H4 (cell line): Measurements from ENCODE around the gene DSCAM. TPM values are rescaled to one million over a fixed set of nuclear protein-coding genes. Genes with fewer than 3 reads are reported as not detected.

Experiments
- DNase-seq: peaks from one replicate; pipeline ENCODE4 v3.0.0-alpha.2; 2015; ENCODE audit warnings: low spot score
- total RNA-seq: library from RNA; depleted of rRNA; stranded (reverse); fragments of >200 nt; shearing (Covaris generic); gene quantifications from 2 replicates; pipeline ENCODE4 v1.2.3, GENCODE V29; 2014

The DSCAM gene
- total RNA-seq, 1 experiment from 2014 or later: 0.02 TPM

DNA sequence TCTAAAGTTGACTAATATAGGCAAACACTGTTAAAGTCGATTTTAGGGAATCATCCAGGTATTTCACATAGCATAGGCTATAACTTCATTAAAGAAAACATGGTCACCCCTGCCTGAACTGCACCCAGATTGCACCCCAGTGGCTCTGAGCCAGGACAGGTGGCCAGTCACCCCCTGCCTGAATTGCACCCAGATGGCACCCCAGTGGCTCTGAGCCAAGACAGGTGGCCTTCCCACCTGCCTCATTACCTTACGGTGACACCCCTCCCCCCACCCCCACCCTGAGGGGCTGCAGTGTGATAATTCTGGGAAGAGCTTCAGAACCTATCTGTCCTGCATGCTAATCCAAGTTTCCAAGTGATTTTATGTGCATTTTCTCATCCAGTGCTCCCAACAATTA lies 78.9 kb downstream of the DSCAM start:
- no peak for DNase-seq

DNA sequence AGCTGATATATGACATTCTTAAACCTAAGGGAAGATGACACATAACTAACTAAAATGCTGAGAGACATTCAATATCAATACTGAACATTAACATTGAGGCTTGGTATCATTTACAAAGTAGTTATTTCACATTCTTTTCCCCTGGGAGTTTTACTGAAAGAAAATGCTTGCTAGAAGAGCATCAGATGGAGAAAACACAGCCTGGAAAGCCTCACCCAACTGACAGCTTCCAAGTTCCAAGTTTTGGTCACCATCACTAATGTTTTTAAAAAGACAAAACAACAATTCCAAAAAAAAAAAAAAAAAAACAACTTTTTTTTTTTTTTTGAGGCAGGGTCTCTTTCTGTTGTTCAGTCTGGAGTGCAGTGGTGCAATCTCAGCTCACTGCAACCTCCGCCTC lies 80.6 kb downstream of the DSCAM start:
- DNase-seq: no peak

DNA sequence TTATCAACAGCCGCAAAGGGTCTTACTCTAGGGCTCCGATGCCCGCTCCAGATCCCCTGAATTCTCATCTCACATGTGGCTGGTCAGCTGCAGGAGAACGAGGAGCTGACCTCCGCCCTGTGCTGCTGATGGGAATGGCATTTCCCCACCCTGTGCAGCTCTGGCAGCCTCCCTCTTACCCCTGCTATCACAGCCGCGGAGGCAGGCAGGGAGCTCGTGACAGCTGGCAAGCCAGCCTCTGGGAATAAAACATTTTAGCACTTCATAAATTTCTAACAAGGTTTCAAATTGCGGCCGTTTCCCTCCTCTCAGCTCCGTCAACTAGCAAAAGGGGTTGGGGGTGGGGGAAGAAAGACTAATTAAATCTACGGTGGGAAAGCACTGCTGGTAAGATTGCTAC lies 81.1 kb downstream of the DSCAM start:
- DNase-seq: no peak

DNA sequence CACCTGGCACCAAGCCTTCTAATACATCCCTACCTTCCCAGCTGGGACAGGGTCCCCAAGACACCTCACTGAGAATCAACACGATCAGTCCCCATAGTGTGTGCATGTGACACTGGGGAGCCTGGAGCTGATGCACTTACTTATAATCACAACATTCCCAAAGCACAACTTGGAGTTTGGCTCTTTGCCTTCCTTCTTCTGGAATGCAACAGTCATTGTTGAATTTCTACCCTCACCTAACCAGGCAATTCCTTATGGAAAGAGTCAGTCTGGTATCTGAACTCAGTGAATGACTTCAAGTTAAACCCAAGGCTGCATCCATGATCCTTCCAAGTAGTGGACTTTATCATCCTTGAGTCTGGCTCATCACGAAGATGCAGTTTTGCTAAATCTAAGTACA lies 86.1 kb downstream of the DSCAM start:
- no peak for DNase-seq

DNA sequence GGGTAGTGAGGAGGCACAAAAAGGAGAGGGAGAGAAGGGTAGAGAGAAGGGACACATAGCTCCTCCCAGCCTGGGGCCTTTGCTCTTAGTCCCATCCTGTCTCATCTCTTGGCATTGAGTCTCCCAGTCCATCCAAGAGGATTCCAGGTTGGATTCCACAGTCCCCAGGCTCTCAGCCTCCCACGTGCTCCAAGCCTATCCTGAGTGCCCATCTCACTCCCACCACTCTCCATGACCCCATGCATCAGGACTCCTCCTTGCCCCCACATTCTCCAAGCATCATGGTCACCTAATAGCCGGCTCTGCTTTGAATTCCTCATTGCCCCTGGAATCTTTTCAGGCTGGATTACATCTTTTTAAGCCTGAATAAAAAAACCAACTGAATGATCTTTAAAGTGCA lies 87.9 kb downstream of the DSCAM start:
- DNase-seq: no peak

DNA sequence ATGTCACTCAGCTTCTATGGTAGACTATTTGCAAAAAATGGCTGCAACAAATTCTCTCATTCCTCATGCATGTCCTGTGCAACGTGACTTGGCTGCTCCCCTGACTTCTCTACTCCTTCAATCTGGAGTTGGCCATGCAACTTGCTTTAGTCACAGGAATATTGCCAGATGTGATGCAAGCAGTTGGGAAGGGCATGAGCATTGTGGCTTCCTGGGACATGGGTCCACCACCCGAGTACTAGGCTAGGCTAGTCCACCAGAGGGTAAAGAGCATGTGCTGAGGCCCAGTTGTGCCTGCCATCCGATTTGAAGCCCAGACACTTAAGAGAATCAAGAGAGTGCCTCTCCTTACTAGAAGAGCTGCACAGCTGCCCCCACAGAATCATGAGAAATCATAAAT lies 89.6 kb downstream of the DSCAM start:
- DNase-seq: no peak

DNA sequence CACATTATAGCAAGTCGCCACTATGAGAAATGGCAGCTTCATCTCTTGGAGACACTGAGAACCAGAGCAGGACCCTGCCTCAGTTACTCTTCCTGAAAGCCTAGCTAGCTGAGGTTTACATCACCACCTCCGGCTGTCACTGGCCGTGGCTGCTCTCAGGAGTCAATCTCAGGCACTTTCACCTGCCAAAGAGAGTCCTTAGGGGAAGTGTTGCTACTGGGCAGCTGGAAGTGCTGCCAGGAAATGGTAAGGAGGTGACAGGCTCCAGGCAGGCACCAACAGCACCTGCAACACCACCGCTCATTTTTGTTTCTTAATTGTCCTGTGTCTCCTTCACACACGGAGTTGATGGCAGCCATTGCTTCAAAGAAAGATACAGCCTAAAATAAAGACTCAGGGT lies 92.5 kb downstream of the DSCAM start:
- no peak for DNase-seq

DNA sequence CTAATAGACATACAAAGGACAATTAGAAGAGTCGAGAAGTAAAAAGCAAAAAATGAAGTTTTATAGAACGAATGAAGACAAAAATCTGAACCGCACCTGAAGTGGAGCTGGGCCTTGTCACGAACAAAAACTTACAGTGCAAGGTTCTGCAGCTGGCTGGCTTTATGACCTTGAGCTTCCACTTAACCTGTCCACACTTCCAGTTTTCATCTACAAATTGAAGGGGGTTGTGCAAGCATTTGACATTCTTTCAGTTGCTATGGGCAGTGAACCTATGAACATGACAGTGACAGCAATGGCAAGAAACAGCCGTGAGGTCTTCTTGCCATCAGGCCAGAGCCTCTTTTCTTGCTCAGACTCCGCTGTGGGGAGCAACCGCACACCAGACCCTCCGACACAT lies 93.2 kb downstream of the DSCAM start:
- no peak for DNase-seq

DNA sequence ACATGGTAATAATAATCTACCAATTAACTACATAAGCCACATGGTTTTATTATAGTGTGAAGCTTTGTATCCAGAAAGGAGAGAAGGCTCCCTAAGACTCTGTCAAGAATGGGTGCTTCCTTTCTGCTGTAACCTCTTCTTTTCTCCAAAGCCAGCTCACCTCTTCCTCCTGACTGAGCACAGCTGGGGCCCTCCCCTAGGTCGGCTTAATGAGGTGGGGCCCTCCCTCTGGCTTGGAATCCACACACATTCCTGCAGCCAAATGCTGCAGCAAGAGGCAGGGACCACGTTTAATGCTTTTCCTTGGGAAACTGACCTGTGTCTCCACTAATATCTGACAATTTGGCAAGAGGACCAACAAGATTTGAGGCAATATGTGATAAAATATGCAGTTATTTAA lies 94.8 kb downstream of the DSCAM start:
- DNase-seq: no peak

DNA sequence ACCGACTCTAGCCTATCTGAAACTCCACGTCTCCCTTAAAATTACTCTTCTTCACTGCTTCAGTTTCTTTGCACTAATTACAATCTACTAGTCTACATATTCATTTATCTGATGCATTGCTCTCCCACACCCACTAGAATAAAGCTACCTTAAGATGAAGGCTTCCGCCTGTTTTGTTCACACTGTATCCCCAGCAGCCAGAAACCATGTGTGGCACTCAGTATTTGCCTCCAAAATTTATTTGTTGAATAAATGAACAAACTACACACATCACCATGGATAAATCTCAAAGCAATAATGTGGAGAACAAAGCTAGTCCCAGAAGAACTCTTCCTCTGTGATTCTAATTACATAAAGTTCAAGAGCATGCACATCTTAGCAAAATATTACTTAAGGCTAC lies 95.7 kb downstream of the DSCAM start:
- no peak for DNase-seq

DNA sequence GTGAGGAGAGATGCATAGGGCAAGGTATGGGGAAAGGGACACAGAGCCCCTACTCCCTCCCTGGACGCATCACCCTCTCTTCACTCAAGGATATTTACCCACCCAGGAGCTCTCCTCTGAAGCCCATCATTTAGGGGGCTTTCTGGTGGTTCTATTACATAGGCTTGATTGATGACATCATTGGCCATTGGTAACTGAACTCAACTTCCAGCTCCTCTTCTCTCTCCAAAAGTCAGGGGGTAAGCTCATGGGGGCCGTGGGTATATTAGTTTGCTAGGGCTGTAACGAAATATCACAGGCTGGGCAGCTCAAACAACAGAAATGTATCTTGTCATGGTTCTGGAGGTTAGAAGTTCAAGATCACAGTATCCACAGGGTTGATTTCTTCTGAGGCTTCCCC lies 110.8 kb downstream of the DSCAM start:
- DNase-seq: no peak

DNA sequence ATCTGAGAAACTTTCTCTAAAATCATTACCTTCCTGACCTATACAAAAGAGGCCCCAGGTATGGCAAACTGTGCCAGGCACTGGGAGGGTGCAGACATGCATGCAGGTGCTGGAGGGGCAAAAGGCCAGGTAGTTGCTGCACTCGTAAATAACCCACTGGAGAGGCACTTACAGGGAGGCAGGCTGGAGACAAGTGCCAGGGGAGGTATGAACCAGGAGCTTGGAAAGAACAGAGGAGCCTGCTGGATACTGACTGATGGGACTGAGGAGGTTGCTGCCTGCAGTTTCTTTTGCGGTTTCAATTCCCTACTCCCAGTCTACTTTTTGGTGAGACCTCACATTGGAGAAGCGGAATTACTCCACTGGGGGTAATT lies 113.9 kb downstream of the DSCAM start:
- no peak for DNase-seq

DNA sequence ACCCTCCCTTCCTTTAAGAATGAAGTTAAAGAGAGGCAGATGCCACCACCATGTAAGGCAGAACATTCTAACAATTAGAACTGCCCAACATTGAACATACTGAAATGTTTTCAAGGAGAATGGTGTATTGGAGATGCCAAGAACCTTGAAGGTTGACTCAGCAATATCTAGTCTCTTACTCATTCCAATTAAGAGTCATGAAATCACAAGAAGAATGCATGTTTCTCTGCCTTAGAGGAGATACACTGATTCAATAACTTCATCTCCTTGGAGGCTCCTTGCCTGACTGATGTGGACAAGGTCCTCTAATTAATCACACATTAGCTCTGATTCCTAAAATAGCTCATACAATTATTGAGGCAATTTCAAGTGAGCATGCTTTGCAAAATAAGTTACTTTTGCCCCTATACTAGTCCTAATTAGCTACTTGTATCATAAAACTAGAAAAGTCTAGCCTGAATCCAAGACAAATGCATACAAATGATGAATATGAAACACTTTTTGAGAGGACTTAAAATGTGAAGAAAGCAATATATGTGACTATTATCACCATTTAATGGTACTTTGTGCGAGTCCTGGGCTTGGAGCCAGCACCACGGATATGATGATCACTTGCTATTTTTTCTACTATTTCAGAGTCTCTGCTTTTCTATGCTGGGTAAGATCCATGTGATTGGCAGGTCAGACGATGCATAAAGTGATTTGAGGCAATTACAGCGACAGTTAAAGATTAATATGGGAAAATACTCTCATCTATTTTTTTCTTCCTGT lies 114.5 kb downstream of the DSCAM start:
- DNase-seq: no peak

DNA sequence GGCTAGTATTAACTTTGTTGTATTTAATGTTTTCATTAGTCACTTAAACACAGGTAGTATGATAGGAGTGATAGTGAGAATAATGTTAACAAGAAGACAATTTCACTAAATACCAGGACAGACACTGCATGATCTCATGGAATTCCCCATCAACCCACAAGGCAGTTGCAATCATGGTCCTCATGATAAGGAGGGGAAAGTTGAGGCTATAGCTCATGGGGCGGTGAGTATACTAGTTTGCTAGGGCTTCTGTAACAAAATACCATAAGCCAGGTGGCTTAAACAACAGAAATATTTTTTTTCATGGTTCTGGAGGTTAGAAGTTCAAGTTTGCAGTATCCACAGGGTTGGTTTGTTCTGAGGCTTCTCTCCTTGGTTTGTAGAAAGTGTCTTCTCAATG lies 115.8 kb downstream of the DSCAM start:
- no peak for DNase-seq

DNA sequence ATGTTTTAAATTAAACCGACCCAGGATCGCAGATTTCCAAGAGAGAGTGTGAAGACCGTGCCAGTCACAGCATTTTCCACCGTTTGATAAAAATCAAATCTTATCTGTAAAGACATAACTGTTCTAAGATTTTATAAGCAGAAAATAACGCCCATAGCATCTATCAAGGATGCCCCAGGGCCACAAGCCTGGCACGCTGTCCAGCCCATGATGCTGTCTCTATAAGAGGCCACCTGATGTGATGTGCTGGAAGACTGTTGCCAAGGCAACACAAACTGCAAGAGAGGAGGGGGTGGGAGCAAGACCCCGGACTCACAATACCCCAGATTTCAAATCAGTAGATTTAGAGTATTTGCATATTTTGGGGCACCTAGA lies 116.5 kb downstream of the DSCAM start:
- DNase-seq: no peak

DNA sequence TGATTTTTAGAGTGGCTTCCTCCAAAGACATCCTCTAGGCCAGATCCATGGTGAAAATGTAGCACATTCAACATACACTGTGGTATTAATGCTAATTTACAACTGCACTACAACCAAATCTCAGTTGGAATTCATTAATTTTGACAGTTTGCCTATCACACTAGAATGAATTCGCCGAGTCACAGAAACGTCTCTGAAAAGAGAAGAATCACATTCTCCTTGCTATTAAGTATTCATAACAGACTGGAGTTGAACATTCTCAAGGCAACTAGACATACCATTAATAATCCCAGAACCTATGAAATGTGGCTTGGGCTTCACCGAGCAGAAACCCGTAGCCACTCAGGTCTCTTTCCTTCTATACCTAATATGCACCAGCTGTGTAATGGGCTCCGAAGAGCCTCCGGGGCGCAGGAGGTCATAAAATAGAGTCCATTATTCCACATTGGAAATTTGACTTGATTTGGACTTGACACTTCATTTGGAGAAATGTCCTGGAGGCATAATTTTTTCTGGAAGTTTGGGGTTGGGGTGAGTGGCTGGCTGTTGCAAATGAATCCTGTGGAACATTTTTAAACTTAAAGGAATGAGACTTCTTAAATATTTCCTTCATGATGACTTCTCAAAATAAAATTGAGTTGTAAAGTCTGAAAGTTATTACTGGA lies 117.1 kb downstream of the DSCAM start:
- no peak for DNase-seq

DNA sequence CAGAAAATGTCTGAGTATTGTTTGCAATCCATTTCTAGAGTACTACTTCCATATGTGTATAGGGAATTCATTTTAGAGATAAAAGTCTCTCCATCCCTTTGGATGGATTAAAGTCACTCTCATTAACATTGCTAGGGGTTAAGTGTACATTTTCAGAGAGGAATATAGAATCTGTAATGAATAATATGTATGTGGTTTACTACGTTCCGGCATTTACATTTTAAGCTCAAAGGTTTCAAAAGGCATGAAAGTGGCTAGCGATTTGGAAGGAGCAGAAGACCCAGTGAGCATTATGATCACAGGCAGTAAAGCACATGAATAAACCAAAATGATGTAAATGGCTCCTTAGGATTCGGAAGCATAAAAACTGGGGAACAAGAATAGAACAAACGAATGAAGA lies 123.0 kb downstream of the DSCAM start:
- no peak for DNase-seq

DNA sequence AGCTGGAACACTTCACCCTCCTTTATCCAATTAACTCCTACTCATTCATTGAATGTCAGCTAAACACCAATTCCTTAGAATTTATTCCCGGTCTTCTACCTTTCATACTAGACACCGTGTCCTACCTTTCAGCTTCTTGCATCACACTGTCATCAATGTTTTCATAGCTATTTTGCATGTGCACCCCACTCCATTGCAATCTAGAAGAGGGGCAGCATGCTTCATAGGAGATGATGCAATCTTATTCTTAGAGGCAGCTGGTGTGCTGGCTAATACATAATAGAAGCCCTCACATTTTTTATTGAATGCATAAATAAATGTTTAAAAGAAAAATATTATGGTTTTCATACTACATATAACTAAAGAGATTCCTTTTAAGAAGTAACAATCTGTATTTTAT lies 123.6 kb downstream of the DSCAM start:
- no peak for DNase-seq

DNA sequence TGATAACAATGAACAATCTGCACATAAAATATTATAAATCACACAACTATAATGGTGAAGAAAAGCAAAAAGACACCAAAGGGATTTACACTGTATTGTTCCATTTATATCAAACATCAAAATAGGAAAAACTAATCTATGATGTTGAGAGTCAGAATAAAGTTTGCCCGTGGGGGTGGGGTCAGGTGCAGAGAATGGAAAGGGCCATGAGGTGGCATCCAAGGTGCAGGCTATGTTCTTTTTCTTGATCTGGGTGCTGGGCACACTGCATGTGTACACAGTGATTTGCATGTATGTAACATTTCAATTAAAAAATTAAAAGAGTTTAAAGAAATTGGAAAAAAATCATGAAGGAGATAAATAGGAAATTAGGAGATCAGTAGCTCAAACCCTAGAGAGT lies 127.3 kb downstream of the DSCAM start:
- DNase-seq: no peak

DNA sequence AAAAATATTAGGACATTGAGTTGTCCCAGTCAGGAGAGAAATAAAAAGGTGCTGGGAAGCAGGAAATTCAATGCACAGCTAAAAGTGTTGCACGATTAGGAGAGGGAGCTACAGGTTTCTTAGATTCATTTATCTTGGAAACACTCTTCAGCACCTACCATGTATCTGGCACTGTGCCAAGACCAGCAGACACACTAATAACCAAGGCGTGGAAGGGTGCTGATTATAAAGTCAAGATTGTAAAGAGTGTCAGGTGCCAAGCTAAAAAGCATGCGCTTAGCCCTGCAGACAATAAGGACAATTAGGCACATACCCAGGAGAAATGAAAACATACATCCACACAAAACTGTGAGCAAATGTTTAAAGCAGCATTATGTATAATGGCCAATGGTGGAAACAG lies 129.9 kb downstream of the DSCAM start:
- no peak for DNase-seq

DNA sequence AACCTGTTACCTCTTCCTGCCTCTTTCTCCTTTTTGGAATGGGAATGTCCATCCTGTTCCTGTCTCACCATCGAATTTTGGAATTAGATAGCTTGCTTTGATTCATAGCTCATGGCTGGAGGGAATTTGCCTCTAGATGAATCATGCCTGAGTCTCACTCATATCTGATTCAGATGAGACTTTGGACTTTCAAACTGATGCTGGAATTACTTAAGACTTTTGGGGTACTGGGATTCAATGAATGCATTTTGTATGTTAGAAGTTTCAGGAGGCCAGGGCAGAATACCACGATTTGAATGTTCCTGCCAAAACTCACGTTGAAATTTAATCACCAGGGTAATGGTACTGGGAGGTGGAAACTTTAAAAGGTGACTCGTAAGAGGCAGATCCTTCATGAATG lies 132.4 kb downstream of the DSCAM start:
- no peak for DNase-seq

DNA sequence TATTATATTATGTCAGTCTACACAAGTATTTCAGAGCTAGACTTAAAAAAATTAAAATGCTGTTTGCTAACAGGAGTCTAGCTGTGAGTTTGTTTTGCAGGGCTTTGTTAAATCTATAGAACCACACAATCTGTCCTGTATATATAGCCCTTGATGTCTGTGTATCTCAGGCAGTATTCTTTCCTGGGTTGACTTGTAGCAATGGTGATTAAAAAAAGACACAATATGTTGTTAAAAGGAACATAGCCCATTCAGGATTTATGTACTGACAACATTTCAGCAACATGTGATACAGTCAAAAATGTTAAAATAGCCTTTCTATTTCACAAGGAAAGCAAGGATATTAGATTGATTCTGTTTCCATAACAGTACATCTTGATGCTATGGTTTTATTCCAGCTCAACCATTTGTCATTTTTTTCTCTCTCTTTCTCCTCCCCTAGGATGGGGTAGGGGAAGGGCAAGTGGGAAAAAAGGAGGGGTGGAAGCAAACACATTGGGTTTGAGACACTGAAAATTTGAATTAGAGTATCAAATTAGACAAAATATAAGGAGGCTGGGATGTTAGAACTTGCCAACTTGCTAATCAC lies 139.2 kb downstream of the DSCAM start:
- DNase-seq: no peak

DNA sequence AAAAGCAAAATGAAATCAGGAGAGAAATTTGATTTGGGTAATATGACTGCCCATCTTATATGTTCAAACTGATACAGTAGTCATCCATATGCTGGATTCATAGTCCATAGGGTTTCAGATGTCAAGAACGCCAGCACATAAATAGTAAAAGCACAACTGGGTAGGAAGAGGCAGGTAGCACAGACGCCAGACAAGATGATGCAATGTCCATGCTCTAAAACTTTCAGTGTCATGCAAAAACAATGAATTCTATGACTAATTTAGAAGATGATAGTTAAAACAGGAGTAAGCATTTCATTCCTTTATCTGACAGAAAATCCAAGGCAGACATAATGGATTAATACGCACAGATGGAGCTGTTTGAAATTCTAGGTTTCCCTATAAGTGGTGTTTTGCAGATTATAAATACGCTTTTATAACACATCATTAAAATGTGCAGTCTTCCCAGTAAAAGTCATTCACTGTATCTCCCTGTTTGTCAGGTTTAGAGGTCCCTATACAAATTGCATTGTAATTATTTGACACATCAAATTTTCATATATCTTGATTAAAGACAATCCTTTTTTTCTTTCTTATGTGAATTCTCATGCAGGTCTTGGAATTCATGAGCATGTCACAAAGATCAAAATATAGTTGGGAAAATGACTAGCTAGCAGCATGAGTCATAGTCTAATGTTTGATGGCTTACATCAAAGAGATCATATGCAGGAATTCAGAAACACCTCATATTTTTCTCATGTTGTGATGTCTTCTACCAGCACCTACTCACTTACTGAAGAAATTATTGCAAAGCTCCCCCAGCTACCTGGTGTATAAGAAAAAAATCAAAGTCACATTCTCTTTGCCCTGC lies 139.9 kb downstream of the DSCAM start:
- DNase-seq: no peak
